ENCODE measurements around the gene TSPAN18. TPM values are rescaled to one million over a fixed set of nuclear protein-coding genes. Genes with fewer than 3 reads are reported as not detected.
A peak's percentile ranks its signal among the peaks of the same experiment; 100 is the strongest.

Gene TSPAN18
- total and polyA plus RNA-seq, 2 of the 8 experiments (the other 6 are each of a cell fraction or from before 2014, with no cell fraction given): 5.2 to 10.2 TPM

GRCh38 chr11:44931466-44931865 is 204.7 kb downstream of the TSPAN18 start:
- no peak overlapping the region for H3K4ac ChIP-seq (replicated peaks; ENCODE audit: insufficient read length, low read depth, low read length)
- 94% methylated on average over 3 of the region's 3 CpGs; no CpG with 5 or more reads in 1 of the 2 experiments for WGBS, 2 experiments (ENCODE audit: extremely low coverage in 1 of 2, insufficient coverage in 1 of 2, insufficient read length in 1 of 2, insufficient replicate concordance in 2 of 2, low coverage in 1 of 2, low lambda C conversion rate in 2 of 2, missing lambda C conversion rate in 1 of 2)
- H4K5ac ChIP-seq (ENCODE audit: insufficient read length, low read depth, low read length): peak overlapping the region; percentile 48
- H3K4me2 ChIP-seq (ENCODE audit: insufficient read depth in 1 of 2, low read depth in 2 of 2, low read length in 2 of 2): no peak overlapping the region
- 0 out of 2 replicates have a peak overlapping the region, but pooled peaks have one; percentile 45 for H3K27ac ChIP-seq (ENCODE audit: low read depth, low read length)
- H4K8ac ChIP-seq (ENCODE audit: extremely low read depth, insufficient read depth, low read length): peak overlapping the region; percentile 43; the same call in 1 of the 2 replicates
- CTCF ChIA-PET (ENCODE audit: partially characterized antibody): interaction anchor here (0.6 to 24.5 kb wide), 17 partner anchors 7 to 316 kb away, joined by 3 to 1347 read pairs (median 4); no protein-coding TSS in a partner anchor
- H3K9ac ChIP-seq (replicated peaks in 1 of 4; ENCODE audit: extremely low read depth in 1 of 4, low read depth in 3 of 4, low read length in 3 of 4): peak overlapping the region in 1 of 4 experiments; percentile 47; a peak in 2 of 7 replicates
- no peaks in the 10 kb centered on the region for H3K79me2 ChIP-seq (ENCODE audit: control insufficient read depth in 1 of 2, insufficient read depth in 2 of 2, low read length in 2 of 2)
- no peak overlapping the region for H3K4me3 ChIP-seq (ENCODE audit: extremely low read depth in 1 of 4, insufficient read depth in 2 of 4, low read depth in 3 of 4, low read length in 4 of 4)
- H3K18ac ChIP-seq (ENCODE audit: extremely low read depth, low read length): peak overlapping the region; percentile 32; the same call in 1 of the 2 replicates
- peak overlapping the region; percentile 44; the same call in 1 of the 2 replicates for H2AK5ac ChIP-seq (ENCODE audit: low read depth, low read length)
- H3K4me1 ChIP-seq (replicated peaks in 1 of 4; ENCODE audit: control insufficient read depth in 3 of 4, insufficient read depth in 4 of 4, low read length in 3 of 4): peaks cover 0 to 18% (median 13%) of the 10 kb centered on the region in 4 experiments; a peak in 6 of 7 replicates
- no peaks in the 10 kb centered on the region for H3K79me1 ChIP-seq (ENCODE audit: low read depth, low read length)
- no peaks in the 10 kb centered on the region for H3K27me3 ChIP-seq (replicated peaks in 1 of 4; ENCODE audit: control insufficient read depth in 3 of 4, extremely low read depth in 1 of 4, insufficient read depth in 3 of 4, low read length in 3 of 4)
- TF ChIP-seq USF2 (IDR thresholded peaks at IDR 0.05; ENCODE audit: low read length) (no peak), KDM5A (IDR thresholded peaks at IDR 0.05; ENCODE audit: low read length) (no peak), RFX5 (IDR thresholded peaks at IDR 0.05; ENCODE audit: borderline replicate concordance, low read depth, low read length) (no peak), TAF7 (optimal IDR thresholded peaks at IDR 0.05; ENCODE audit: borderline replicate concordance, low read depth, low read length) (no peak), HDAC2 (IDR thresholded peaks at IDR 0.05; ENCODE audit: borderline replicate concordance in 1 of 2, low read depth in 2 of 2, low read length in 2 of 2) (no peak)
- H2BK5ac ChIP-seq (ENCODE audit: low read depth, low read length): no peak overlapping the region
- H2BK120ac ChIP-seq (replicated peaks; ENCODE audit: low read depth, low read length): no peak overlapping the region
- no peak overlapping the region for H2BK20ac ChIP-seq (ENCODE audit: low read length)
- POLR2A ChIA-PET (ENCODE audit: partially characterized antibody): interaction anchor here (0.6 to 2.1 kb wide), 7 partner anchors 9 to 161 kb away, joined by 3 to 6 read pairs (median 3); no protein-coding TSS in a partner anchor
- no peaks in the 10 kb centered on the region for H3K9me3 ChIP-seq (ENCODE audit: insufficient read depth in 2 of 2, low read depth in 1 of 2, low read length in 1 of 2)
- H2AFZ ChIP-seq (ENCODE audit: low read length): no peak overlapping the region
- 0 out of 2 replicates have a peak overlapping the region, but pooled peaks have one; percentile 60 for H2BK12ac ChIP-seq (ENCODE audit: low read depth, low read length)
- H3K56ac ChIP-seq (replicated peaks; ENCODE audit: insufficient read length, low read depth, low read length): no peak overlapping the region
- H3K23me2 ChIP-seq (ENCODE audit: low read depth, low read length): no peaks in the 10 kb centered on the region
- no peak overlapping the region for H3K23ac ChIP-seq (ENCODE audit: insufficient read length)
- H3K36me3 ChIP-seq (ENCODE audit: control insufficient read depth in 2 of 4, insufficient read depth in 4 of 4, low read length in 3 of 4): peaks cover 0 to 11% (median 4%) of the 10 kb centered on the region in 4 experiments; a peak in 4 of 8 replicates
- no peak overlapping the region for H4K91ac ChIP-seq (replicated peaks; ENCODE audit: insufficient read length, low read length)
- no peak overlapping the region for H3K14ac ChIP-seq (ENCODE audit: insufficient read length)
- DNase-seq (ENCODE audit: low read depth in 1 of 2, low spot score in 2 of 2) (no peak), FAIRE-seq (no peak)
- H2BK15ac ChIP-seq (ENCODE audit: low read length): no peak overlapping the region
- peaks cover 0 to 2% of the 10 kb centered on the region in 2 experiments for H4K20me1 ChIP-seq (replicated peaks in 1 of 2; ENCODE audit: control insufficient read depth in 1 of 2, insufficient read depth in 2 of 2, low read length in 2 of 2)
